HepG2 (cell line): ENCODE results near the gene SLC4A5. TPM values are rescaled to one million over a fixed set of nuclear protein-coding genes. Genes with fewer than 3 reads are reported as not detected.

Experiments used
- ARID3A ChIP-seq: IDR thresholded peaks from 2 replicates; pipeline ENCODE4 v1.6.1; 2012; ENCODE audit warnings: low read depth, low read length, improper control_type of control experiment
- ATF3 ChIP-seq: sonication (generic); formaldehyde crosslinking; IDR thresholded peaks from 2 replicates; pipeline ENCODE4 v1.4.0; 2020; ENCODE audit warnings: missing genetic modification reagents
- ATF7 ChIP-seq, 2 experiments: fragments of 450-650 bp in 1 of 2; sonication (generic) in 1 of 2; formaldehyde crosslinking in 1 of 2; IDR thresholded peaks; 2 replicates each; pipeline versions ENCODE4 v1.4.0 to v1.6.1; 2016 to 2020; ENCODE audit warnings: antibody characterized with exemption in 1 of 2, mild to moderate bottlenecking in 1 of 2, missing genetic modification reagents in 1 of 2
- GMEB2 ChIP-seq: IDR thresholded peaks from 2 replicates; pipeline ENCODE4 v1.6.1; 2016; ENCODE audit warnings: missing biosample characterization, missing genetic modification reagents, low read depth
- HNF4G ChIP-seq, 2 experiments: sonication (generic) in 1 of 2; formaldehyde crosslinking in 1 of 2; IDR thresholded peaks; 2 replicates each; pipeline versions ENCODE4 v1.4.0 to v1.6.1; 2011 to 2020; ENCODE audit warnings: borderline replicate concordance in 2 of 2, low read depth in 2 of 2, mild to moderate bottlenecking in 2 of 2, low read length in 1 of 2, missing genetic modification reagents in 1 of 2, moderate library complexity in 1 of 2
- HOMEZ ChIP-seq: IDR thresholded peaks from 2 replicates; pipeline ENCODE4 v1.6.1; 2016; ENCODE audit warnings: low read depth
- HOXA7 ChIP-seq: sonication (generic); formaldehyde crosslinking; IDR thresholded peaks from 2 replicates; pipeline ENCODE4 v1.8.1; 2022; ENCODE audit warnings: mild to moderate bottlenecking, missing genetic modification reagents, moderate library complexity
- JARID2 ChIP-seq: sonication (generic); formaldehyde crosslinking; IDR thresholded peaks from 2 replicates; pipeline ENCODE4 v1.8.1; 2023; ENCODE audit warnings: missing genetic modification reagents, inconsistent platforms; ENCODE audit not compliant: insufficient replicate concordance
- KLF16 ChIP-seq, 2 experiments: sonication (generic) in 1 of 2; formaldehyde crosslinking in 1 of 2; IDR thresholded peaks; 2 replicates each; pipeline versions ENCODE4 v1.6.1 to v1.8.0; 2016 to 2023; ENCODE audit warnings: missing genetic modification reagents in 2 of 2, missing compliant biosample characterization in 1 of 2
- NBN ChIP-seq: fragments of 450-650 bp; conservative IDR thresholded peaks from 2 replicates; pipeline ENCODE4 v1.6.1; 2017
- NFE2L1 ChIP-seq: sonication (generic); formaldehyde crosslinking; IDR thresholded peaks from 2 replicates; pipeline ENCODE4 v1.4.0; 2020; ENCODE audit warnings: missing genetic modification reagents, mild to moderate bottlenecking, borderline replicate concordance
- POLR2AphosphoS5 ChIP-seq: IDR thresholded peaks from 2 replicates; pipeline ENCODE4 v1.6.1; 2012; ENCODE audit warnings: low read depth, low read length
- RBM22 ChIP-seq: fragments of 200-400 bp; formaldehyde crosslinking; optimal IDR thresholded peaks from 2 replicates; pipeline ENCODE3; 2017; ENCODE audit warnings: mild to moderate bottlenecking, low read length, moderate library complexity
- REPIN1 ChIP-seq: sonication (generic); formaldehyde crosslinking; IDR thresholded peaks from 2 replicates; pipeline ENCODE4 v1.8.0; 2022; ENCODE audit warnings: missing genetic modification reagents, low read depth, mild to moderate bottlenecking, borderline replicate concordance
- SRY ChIP-seq: sonication (generic); formaldehyde crosslinking; IDR thresholded peaks from 2 replicates; pipeline ENCODE4 v1.8.0; 2022; ENCODE audit warnings: mild to moderate bottlenecking, missing genetic modification reagents
- ZBTB3 ChIP-seq: sonication (generic); formaldehyde crosslinking; IDR thresholded peaks from 2 replicates; pipeline ENCODE4 v1.4.0; 2020; ENCODE audit warnings: low read depth, mild to moderate bottlenecking, moderate library complexity, missing genetic modification reagents, borderline replicate concordance
- ZIK1 ChIP-seq: sonication (generic); formaldehyde crosslinking; IDR thresholded peaks from 2 replicates; pipeline ENCODE4 v1.5.0; 2020; ENCODE audit warnings: mild to moderate bottlenecking, low read depth, missing genetic modification reagents, borderline replicate concordance
- ZNF276 ChIP-seq: sonication (generic); formaldehyde crosslinking; IDR thresholded peaks from 2 replicates; pipeline ENCODE4 v1.4.0; 2020; ENCODE audit warnings: mild to moderate bottlenecking, low read depth, missing genetic modification reagents
- ZNF550 ChIP-seq: sonication (generic); formaldehyde crosslinking; IDR thresholded peaks from 2 replicates; pipeline ENCODE4 v1.4.0; 2020; ENCODE audit warnings: mild to moderate bottlenecking, missing genetic modification reagents, borderline replicate concordance
- polyA plus RNA-seq, 8 experiments: library from polyadenylated mRNA; depleted of rRNA in 3 of 8; stranded (reverse) in 7 of 8; unstranded in 1 of 8; fragments of >200 nt; fragmentation: Illumina TruSeq in 4 of 8; extraction: Trizol in 4 of 8; gene quantifications; 2 replicates each; pipeline versions ENCODE4 v1.2.1 to v1.2.3, GENCODE V29; 2011 to 2016; ENCODE audit warnings: low read depth in 4 of 8, missing spikeins in 1 of 8, mixed read lengths in 1 of 8; ENCODE audit not compliant: insufficient read depth in 1 of 8
- total RNA-seq, 5 experiments: library from RNA; depleted of rRNA; stranded (reverse); fragments of >200 nt; fragmentation: Illumina TruSeq; extraction: Trizol; gene quantifications; 2 replicates each; pipeline ENCODE4 v1.2.3, GENCODE V29; 2016; ENCODE audit warnings: low read depth in 1 of 5

The SLC4A5 gene
- total and polyA plus RNA-seq, 2 of the 13 experiments (the other 11 are each of a cell fraction or from before 2014, with no cell fraction given): 0.50 TPM; not detected in 1

- peak; percentile 75; the same call in 1 of the 2 replicates for TF ChIP-seq POLR2AphosphoS5
- no peak for TF ChIP-seq HNF4G (IDR thresholded peaks at IDR 0.05; ENCODE audit: borderline replicate concordance, low read depth, low read length)
- no peak; the same call in 1 of the 2 replicates for TF ChIP-seq HNF4G (CRISPR knock-in tag; IDR thresholded peaks at IDR 0.05; ENCODE audit: borderline replicate concordance, low read depth)
- TF ChIP-seq HOXA7 (CRISPR knock-in tag): no peak
- TF ChIP-seq ZBTB3 (CRISPR knock-in tag): no peak
- TF ChIP-seq ATF3 (CRISPR knock-in tag): no peak; the same call in 1 of the 2 replicates
- TF ChIP-seq REPIN1: peak; percentile 84; the same call in 1 of the 2 replicates
- 0 out of 2 replicates have a peak, but pooled peaks have one; percentile 34 for TF ChIP-seq ZNF550 (CRISPR knock-in tag)
- TF ChIP-seq RBM22: no peak
- no peak for TF ChIP-seq GMEB2
- TF ChIP-seq JARID2: no peak
- TF ChIP-seq ARID3A: peak; percentile 91
- peak; percentile 64; the same call in 1 of the 2 replicates for TF ChIP-seq HOMEZ
- peak in 1 of 2 experiments; percentile 92; a peak in 2 of 4 replicates for TF ChIP-seq KLF16 (CRISPR knock-in tag; IDR thresholded peaks at IDR 0.05)
- TF ChIP-seq ZNF276 (CRISPR knock-in tag): no peak
- peak; percentile 65; the same call in 1 of the 2 replicates for TF ChIP-seq SRY (CRISPR knock-in tag)
- no peak for TF ChIP-seq NBN
- no peak for TF ChIP-seq ATF7 (IDR thresholded peaks at IDR 0.05)
- TF ChIP-seq ATF7 (CRISPR knock-in tag; IDR thresholded peaks at IDR 0.05): no peak
- TF ChIP-seq NFE2L1 (CRISPR knock-in tag): no peak
- TF ChIP-seq ZIK1: 0 out of 2 replicates have a peak, but pooled peaks have one; percentile 77
These were observed 48.6 kb upstream of the SLC4A5 start (continued) for GRCh38 chr2:74391580-74392448.
